Lower leg skin (tissue), 4 donors: ENCODE measurements around the gene CCT6A. TPM values are rescaled to one million over a fixed set of nuclear protein-coding genes. Genes with fewer than 3 reads are reported as not detected.
"Not testable (repeated sequence)": the region's sequence is repeated elsewhere in the genome, so short reads cannot be mapped to it uniquely, and the experiment has no call there.

Experiments used
- DNase-seq, 2 donors: peaks; one replicate each; pipeline ENCODE4 v3.0.0-alpha.2; 2019; ENCODE audit warnings: low spot score in 2 of 2
- H3K4me3 ChIP-seq: fragments of 200-600 bp; sonication (generic); 2 replicates; pipeline ENCODE4 v1.5.1; 2017; ENCODE audit warnings: mild to moderate bottlenecking, low read depth; ENCODE audit not compliant: poor library complexity, severe bottlenecking
- CTCF ChIP-seq, 3 donors: fragments of 450-650 bp; IDR thresholded peaks; one replicate each; pipeline ENCODE4 v1.5.1; 2016; ENCODE audit warnings: antibody characterized with exemption in 3 of 3, mild to moderate bottlenecking in 3 of 3, moderate library complexity in 2 of 3
- POLR2A ChIP-seq, 2 donors: fragments of 450-650 bp; IDR thresholded peaks; one replicate each; pipeline ENCODE4 v1.6.1; 2016 to 2017; ENCODE audit warnings: antibody characterized with exemption in 2 of 2, mild to moderate bottlenecking in 1 of 2, moderate library complexity in 1 of 2
- WGBS, 2 donors: methylation state at CpG; one replicate each; pipeline ENCODE4 v1.1.5; 2018; 5-methylcytosine and 5-hydroxymethylcytosine counted together
- intact Hi-C: fragments of 100-400 bp; cut with DNase I; formaldehyde crosslinking; loops from one replicate; pipeline ENCODE4 v1.15.0; 2023; ENCODE audit warnings: low total_unique reads
- total RNA-seq, 4 donors: library from RNA; depleted of rRNA; stranded (reverse); fragments of >200 nt; gene quantifications; one replicate each; pipeline ENCODE4 v1.1.0, GENCODE V29; 2016

CCT6A gene
- total RNA-seq, 4 donors from 2014 or later, result 56.9 to 79.2 (median 70.4) TPM

GRCh38 chr7:56074371-56074791 is 22.8 kb downstream of the CCT6A start:
- WGBS, 2 donors, result 12 to 16% methylated on average over 19 of the region's 19 CpGs
- TF ChIP-seq POLR2A (IDR thresholded peaks at IDR 0.05), result no peak
- TF ChIP-seq CTCF (IDR thresholded peaks at IDR 0.05), result no peak
- intact Hi-C loops, result loop anchor here (10.0 kb wide), 3 partner anchors 70 to 430 kb away; partner anchors contain the start of gene ZNF713
- H3K4me3 ChIP-seq, result no peak overlapping the region
- DNase-seq, result peak; percentile 80 to 95

DNA sequence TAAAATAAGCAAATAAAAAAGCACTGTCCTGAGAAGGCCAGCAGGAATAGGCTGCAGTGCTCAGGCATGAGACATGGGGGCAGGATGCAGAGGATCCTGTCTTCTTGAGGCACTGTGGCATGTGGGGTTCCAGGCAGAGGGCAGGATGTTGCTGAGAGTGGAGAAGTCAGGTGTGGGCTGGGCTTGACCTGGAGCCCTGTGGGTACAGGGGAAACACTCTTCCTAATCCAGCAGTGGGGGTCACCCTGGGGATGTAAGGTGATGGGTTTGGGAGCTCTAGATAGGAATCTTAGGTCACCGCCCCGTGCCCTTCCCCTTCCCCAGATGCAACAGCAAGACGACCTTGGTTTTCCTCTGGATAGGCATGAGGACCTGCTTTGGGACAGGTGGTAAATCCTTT is 26.1 kb downstream of the CCT6A start:
- intact Hi-C loops, result loop anchor here (10.0 kb wide), 3 partner anchors 73 to 433 kb away; partner anchors contain the start of gene ZNF713
- no peak for TF ChIP-seq CTCF (IDR thresholded peaks at IDR 0.05)
- TF ChIP-seq POLR2A (IDR thresholded peaks at IDR 0.05), result no peak
- 89 to 92% methylated on average over 3 of the region's 3 CpGs for WGBS, 2 donors
- no peak for DNase-seq
- no peak overlapping the region for H3K4me3 ChIP-seq

DNA sequence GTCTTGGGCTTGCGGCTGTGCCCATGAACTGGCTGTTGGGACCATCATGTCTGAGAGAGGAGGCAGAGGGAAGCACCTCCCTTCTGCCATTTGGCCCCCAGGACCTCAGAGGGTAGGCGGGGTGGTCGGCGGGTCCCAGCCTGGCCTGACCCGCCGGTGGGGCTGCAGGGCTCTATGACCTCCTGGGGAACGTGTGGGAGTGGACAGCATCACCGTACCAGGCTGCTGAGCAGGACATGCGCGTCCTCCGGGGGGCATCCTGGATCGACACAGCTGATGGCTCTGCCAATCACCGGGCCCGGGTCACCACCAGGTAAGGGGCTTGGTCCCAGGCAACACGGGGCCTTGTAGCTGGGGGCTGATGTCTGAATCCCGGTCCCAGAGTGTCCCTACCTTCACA is 26.6 kb downstream of the CCT6A start:
- WGBS, 2 donors, result 92 to 94% methylated on average over 7 to 15 of the region's 16 CpGs
- intact Hi-C loops, result loop anchor here (10.0 kb wide), 3 partner anchors 73 to 433 kb away; partner anchors contain the start of gene ZNF713
- TF ChIP-seq POLR2A (IDR thresholded peaks at IDR 0.05) (no peak), CTCF (IDR thresholded peaks at IDR 0.05) (no peak)
- no peak for DNase-seq
- H3K4me3 ChIP-seq, result no peak overlapping the region

DNA sequence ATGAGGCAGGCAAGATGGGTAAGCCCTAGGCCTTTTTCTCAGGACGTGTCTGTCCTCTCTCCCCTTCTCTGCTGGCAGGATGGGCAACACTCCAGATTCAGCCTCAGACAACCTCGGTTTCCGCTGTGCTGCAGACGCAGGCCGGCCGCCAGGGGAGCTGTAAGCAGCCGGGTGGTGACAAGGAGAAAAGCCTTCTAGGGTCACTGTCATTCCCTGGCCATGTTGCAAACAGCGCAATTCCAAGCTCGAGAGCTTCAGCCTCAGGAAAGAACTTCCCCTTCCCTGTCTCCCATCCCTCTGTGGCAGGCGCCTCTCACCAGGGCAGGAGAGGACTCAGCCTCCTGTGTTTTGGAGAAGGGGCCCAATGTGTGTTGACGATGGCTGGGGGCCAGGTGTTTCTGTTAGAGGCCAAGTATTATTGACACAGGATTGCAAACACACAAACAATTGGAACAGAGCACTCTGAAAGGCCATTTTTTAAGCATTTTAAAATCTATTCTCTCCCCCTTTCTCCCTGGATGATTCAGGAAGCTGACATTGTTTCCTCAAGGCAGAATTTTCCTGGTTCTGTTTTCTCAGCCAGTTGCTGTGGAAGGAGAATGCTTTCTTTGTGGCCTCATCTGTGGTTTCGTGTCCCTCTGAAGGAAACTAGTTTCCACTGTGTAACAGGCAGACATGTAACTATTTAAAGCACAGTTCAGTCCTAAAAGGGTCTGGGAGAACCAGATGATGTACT is 28.1 kb downstream of the CCT6A start:
- intact Hi-C loops, result loop anchor here (10.0 kb wide), 3 partner anchors 75 to 435 kb away; partner anchors contain the start of gene ZNF713
- peak; percentile 54 to 94 for DNase-seq
- 27 to 30% methylated on average over 12 of the region's 12 CpGs for WGBS, 2 donors
- no peak overlapping the region for H3K4me3 ChIP-seq
- no peak for TF ChIP-seq POLR2A (IDR thresholded peaks at IDR 0.05)
- TF ChIP-seq CTCF (IDR thresholded peaks at IDR 0.05), result peak in 1 of 3 donors; percentile 63

DNA sequence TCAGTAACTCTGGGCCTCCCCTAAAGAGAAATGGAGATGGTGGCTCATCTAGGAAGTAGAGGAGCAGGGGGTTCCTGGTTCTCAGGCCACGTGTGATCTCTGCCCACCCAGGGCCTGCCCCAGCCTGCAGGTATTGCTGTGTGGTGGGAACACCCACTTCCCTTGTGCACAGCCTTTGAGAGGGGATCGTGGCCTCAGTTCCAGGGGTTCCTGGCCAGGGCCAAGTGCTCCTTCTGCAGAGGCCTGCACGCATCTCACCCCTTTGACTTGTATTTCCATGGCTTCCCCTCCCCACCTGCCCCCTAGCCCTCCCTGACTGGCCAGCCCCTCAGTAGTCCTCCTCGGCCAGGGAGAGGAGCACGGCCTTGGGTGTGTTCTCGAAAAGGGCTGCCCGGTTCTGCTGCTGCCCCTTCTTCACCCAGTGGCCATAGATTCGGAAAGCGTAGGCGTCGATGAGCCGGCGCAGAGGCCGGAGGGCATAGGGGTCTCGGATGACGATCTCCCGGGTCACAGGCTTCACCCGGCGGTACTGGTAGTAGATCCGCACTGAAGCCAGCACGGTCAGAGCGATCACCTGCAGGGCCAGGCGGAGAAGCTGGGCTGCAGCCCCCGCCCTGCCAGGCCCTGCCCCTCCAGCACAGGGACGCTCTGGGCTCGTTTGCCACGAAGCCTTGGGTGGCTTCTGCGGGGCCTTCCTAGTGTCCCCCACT is 29.3 kb downstream of the CCT6A start:
- H3K4me3 ChIP-seq, intact Hi-C loops, DNase-seq: not testable (repeated sequence)
- WGBS, 2 donors, result 92 to 94% methylated on average over 26 to 28 of the region's 28 CpGs
